NCI-H2227 treated with DMSO at 0.1 percent for 48 hours (cell line): ENCODE measurements around the gene TBC1D10A.

Experiments
- DNase-seq: peaks from one replicate; lab custom pipeline; 2025; lab: John Stamatoyannopoulos, UW

TBC1D10A gene

DNA sequence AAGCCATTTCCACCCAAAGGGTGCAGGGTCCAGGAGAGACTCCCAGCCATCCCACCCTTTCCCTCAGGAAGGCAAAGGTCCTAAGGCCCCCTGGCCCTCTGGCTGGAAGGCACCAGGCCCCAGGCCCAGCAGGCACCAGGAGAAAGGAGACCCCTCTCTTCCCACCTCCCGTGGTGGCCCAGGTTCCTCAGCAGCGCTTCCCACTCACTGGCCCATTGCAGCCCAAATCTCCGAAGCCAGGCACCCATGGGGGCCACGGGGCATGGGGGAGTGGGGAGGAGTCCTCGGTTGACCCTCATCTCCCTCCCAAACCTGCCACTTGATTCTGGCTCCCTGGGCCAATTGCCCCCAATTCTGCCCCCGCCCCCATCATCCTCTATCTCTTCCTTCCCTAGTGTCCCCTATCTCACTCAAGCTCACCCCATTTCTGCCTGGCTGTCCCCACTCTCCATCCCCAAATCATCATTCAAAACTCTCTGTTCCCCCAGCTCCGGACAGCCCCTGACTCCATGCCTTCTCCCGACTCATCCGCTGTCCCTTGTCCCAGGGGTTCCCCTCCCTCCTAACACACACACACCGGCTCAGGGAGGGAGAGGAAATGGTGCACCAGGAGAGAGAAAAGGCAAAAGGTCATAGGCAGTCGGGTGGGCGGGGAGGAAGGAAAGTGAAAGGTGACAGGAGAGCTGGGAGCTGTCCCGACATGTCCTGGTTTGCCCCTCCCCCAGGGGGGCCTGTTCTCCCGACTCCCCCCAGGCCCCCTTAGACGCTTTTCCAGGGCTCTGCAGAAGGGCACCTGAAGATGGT is 81.4 kb downstream of the TBC1D10A start:
- no peak for DNase-seq

DNA sequence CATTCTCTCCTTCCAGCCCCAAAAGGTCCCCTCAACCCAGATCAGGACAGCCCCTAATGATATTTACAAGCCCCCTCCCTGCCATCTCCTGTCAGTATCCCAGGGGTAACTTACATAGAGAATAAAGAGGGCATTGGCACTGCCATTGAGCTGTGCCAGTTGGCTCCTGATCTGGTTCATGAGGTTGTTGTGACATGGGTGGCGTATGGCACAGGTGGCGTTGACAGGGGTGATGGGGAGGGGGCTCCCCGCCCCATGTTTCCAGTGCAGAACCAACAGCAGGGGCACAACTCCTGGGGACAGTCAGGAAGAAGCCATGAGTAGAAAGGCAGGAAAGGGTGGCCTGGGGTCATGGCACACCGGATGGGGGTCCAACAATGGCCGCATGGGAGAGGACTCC is 82.1 kb downstream of the TBC1D10A start:
- DNase-seq: no peak

DNA sequence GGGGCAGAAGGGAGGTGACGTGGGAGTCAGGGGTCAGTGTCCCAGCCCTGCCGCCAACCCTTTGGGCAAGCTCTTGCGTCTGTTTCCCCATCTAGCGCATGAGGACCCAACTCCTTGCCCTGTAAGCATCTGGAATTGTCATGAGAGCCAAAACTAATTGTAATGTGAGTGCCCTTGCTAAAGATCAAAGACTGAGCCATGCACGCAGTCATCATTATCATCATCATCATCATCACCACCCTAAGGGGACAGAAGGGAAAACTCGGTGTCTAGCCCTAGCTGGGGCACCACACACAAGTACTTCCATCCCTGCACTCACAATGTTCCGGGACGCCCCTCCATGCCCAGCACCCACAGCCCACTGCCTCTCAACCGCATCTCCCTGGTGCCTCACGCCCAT is 82.7 kb downstream of the TBC1D10A start:
- DNase-seq: no peak

DNA sequence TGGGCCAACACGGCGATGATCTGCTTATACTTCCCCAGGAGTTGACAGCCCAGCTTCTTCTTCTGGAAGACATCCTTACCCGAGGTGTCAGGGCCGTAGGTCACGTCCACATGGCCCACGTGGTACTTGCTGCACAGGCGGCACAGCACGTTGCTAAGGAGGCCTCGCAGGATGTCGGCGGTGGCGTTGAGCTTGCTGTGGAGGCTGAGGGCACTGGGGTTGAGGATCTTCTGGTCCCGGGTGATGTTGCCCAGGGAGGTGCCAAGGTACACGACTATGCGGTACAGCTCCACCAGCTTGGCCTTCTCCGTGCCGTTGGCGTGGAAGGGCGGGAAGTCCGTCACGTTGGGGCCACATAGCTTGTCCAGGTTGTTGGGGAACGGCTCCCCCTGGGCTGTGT is 83.1 kb downstream of the TBC1D10A start:
- no peak for DNase-seq
